Activated CD4-positive, alpha-beta memory T cell treated with anti-CD3 and anti-CD28 coated beads, Interleukin-2, amount 10 ng/mL, durations not matched to agents 7 days and 5 days (primary cell): Measurements from ENCODE around the gene NAP1L4. TPM values are rescaled to one million over a fixed set of nuclear protein-coding genes. Genes with fewer than 3 reads are reported as not detected.

Experiments
- CTCF ChIA-PET: fragments of 350-600 bp; sonication (Branson Sonifier 250); formaldehyde crosslinking; loops from one replicate; lab custom pipeline; 2021; ENCODE audit warnings: antibody characterized with exemption, inconsistent platforms; lab: Charles Lee
- POLR2A ChIA-PET: fragments of 350-600 bp; sonication (Branson Sonifier 250); formaldehyde crosslinking; loops from one replicate; lab custom pipeline; 2021; ENCODE audit warnings: antibody characterized with exemption; lab: Charles Lee
- DNase-seq: peaks from one replicate; pipeline ENCODE4 v3.0.0-alpha.2; 2020
- H3K27ac Mint-ChIP-seq: one replicate; pipeline ENCODE4 v1.8.0; 2021; ENCODE audit warnings: mild to moderate bottlenecking, mixed read lengths
- H3K27me3 Mint-ChIP-seq: one replicate; pipeline ENCODE4 v1.8.0; 2021; ENCODE audit warnings: mixed read lengths
- H3K36me3 Mint-ChIP-seq: one replicate; pipeline ENCODE4 v1.8.0; 2021; ENCODE audit warnings: low read depth, mixed read lengths
- H3K4me1 Mint-ChIP-seq: one replicate; pipeline ENCODE4 v1.8.0; 2021; ENCODE audit warnings: mixed read lengths
- H3K4me3 Mint-ChIP-seq: one replicate; pipeline ENCODE4 v1.8.0; 2021; ENCODE audit warnings: mild to moderate bottlenecking, mixed read lengths
- H3K9me3 Mint-ChIP-seq: one replicate; pipeline ENCODE4 v1.8.0; 2021; ENCODE audit warnings: mixed read lengths
- total RNA-seq, 2 experiments: library from RNA; stranded (reverse); gene quantifications; one replicate each; pipeline ENCODE4 v1.2.3, GENCODE V29; 2021

The NAP1L4 gene
- total RNA-seq, 2 experiments from 2014 or later, result 299 to 314 TPM

- peak overlapping the region; percentile 93 for H3K27ac Mint-ChIP-seq
- H3K4me1 Mint-ChIP-seq, result peaks cover 67% of the 10 kb centered on the region
- CTCF ChIA-PET, result interaction anchor here (1.2 to 1.3 kb wide), 2 partner anchors 28 to 34 kb away, joined by 3 to 4 read pairs; no protein-coding TSS in a partner anchor
- no peak overlapping the region for H3K4me3 Mint-ChIP-seq
- H3K36me3 Mint-ChIP-seq, result peaks cover 70% of the 10 kb centered on the region
- no peaks in the 10 kb centered on the region for H3K27me3 Mint-ChIP-seq
- POLR2A ChIA-PET, result interaction anchor here (1.0 to 11.8 kb wide), 5 partner anchors 11 to 47 kb away, joined by 3 to 307 read pairs (median 4); partner anchors contain the start of genes CARS1 and NAP1L4
- H3K9me3 Mint-ChIP-seq, result no peaks in the 10 kb centered on the region
- DNase-seq, result no peak
These were observed 17.9 kb upstream of the NAP1L4 start for GRCh38 chr11:3010004-3010403.

- CTCF ChIA-PET, result interaction anchor here (1.2 kb wide), 1 partner anchor 29 kb away, joined by 4 read pairs; no protein-coding TSS in a partner anchor
These were observed 17.4 kb upstream of the NAP1L4 start for GRCh38 chr11:3009481-3009880.

GRCh38 chr11:3008746-3009336 lies 16.7 kb upstream of the NAP1L4 start:
- H3K27me3 Mint-ChIP-seq, result no peaks in the 10 kb centered on the region
- H3K4me3 Mint-ChIP-seq, result no peak overlapping the region
- ChIA-PET CTCF (interaction anchor here (1.2 kb wide), 1 partner anchor 29 kb away, joined by 4 read pairs; no protein-coding TSS in a partner anchor), POLR2A (interaction anchor here (1.0 to 11.8 kb wide), 4 partner anchors 11 to 42 kb away, joined by 3 to 307 read pairs (median 4); partner anchors contain the start of gene NAP1L4)
- no peaks in the 10 kb centered on the region for H3K9me3 Mint-ChIP-seq
- H3K36me3 Mint-ChIP-seq, result peaks cover 67% of the 10 kb centered on the region
- H3K4me1 Mint-ChIP-seq, result peaks cover 55% of the 10 kb centered on the region
- DNase-seq, result no peak
- H3K27ac Mint-ChIP-seq, result peak overlapping the region; percentile 93

More at GRCh38 chr11:3009481-3009880, 17.4 kb upstream of the NAP1L4 start:
- DNase-seq, result no peak
- Mint-ChIP-seq H3K36me3 (peaks cover 67% of the 10 kb centered on the region), H3K9me3 (no peaks in the 10 kb centered on the region), H3K27ac (peak overlapping the region; percentile 93), H3K27me3 (no peaks in the 10 kb centered on the region), H3K4me1 (peaks cover 62% of the 10 kb centered on the region), H3K4me3 (no peak overlapping the region)
- POLR2A ChIA-PET, result interaction anchor here (1.0 to 11.8 kb wide), 4 partner anchors 14 to 48 kb away, joined by 3 to 307 read pairs (median 4); partner anchors contain the start of genes CARS1 and NAP1L4

- POLR2A ChIA-PET, result interaction anchor here (0.9 to 11.8 kb wide), 5 partner anchors 9 to 26 kb away, joined by 3 to 307 read pairs (median 3); partner anchors contain the start of gene NAP1L4
These were observed 15.4 kb upstream of the NAP1L4 start for GRCh38 chr11:3007404-3008010.

GRCh38 chr11:3006505-3007260 lies 14.6 kb upstream of the NAP1L4 start:
- Mint-ChIP-seq H3K27ac (no peak overlapping the region), H3K4me1 (peaks cover 35% of the 10 kb centered on the region), H3K36me3 (peaks cover 77% of the 10 kb centered on the region), H3K4me3 (no peak overlapping the region), H3K27me3 (no peaks in the 10 kb centered on the region), H3K9me3 (no peaks in the 10 kb centered on the region)
- no peak for DNase-seq
- ChIA-PET POLR2A (interaction anchor here (0.8 to 11.8 kb wide), 4 partner anchors 8 to 16 kb away, joined by 3 to 307 read pairs (median 4); partner anchors contain the start of gene NAP1L4), CTCF (interaction anchor here (1.1 kb wide), 1 partner anchor 18 kb away, joined by 3 read pairs; no protein-coding TSS in a partner anchor)

More at GRCh38 chr11:3007404-3008010, 15.4 kb upstream of the NAP1L4 start:
- CTCF ChIA-PET, result no interaction called here
- Mint-ChIP-seq H3K9me3 (no peaks in the 10 kb centered on the region), H3K27me3 (no peaks in the 10 kb centered on the region), H3K4me1 (peaks cover 44% of the 10 kb centered on the region), H3K36me3 (peaks cover 73% of the 10 kb centered on the region), H3K4me3 (no peak overlapping the region), H3K27ac (no peak overlapping the region)
- DNase-seq, result no peak

- Mint-ChIP-seq H3K9me3 (no peaks in the 10 kb centered on the region), H3K36me3 (peaks cover 80% of the 10 kb centered on the region), H3K27me3 (no peaks in the 10 kb centered on the region), H3K27ac (no peak overlapping the region), H3K4me3 (no peak overlapping the region), H3K4me1 (peaks cover 14% of the 10 kb centered on the region)
- ChIA-PET POLR2A (interaction anchor here (1.3 to 5.3 kb wide), 3 partner anchors 9 to 15 kb away, joined by 3 to 25 read pairs (median 7); no protein-coding TSS in a partner anchor), CTCF (no interaction called here)
- DNase-seq, result no peak
These were observed 12.4 kb upstream of the NAP1L4 start for GRCh38 chr11:3004481-3004880.

- no peak overlapping the region for H3K4me3 Mint-ChIP-seq
- H3K27me3 Mint-ChIP-seq, result no peaks in the 10 kb centered on the region
- POLR2A ChIA-PET, result interaction anchor here (0.7 to 5.3 kb wide), 5 partner anchors 10 to 58 kb away, joined by 3 to 25 read pairs (median 7); partner anchors contain the start of gene NAP1L4
- DNase-seq, result no peak
- CTCF ChIA-PET, result interaction anchor here (1.0 to 1.3 kb wide), 3 partner anchors 8 to 11 kb away, joined by 3 to 4 read pairs (median 3); no protein-coding TSS in a partner anchor
- H3K36me3 Mint-ChIP-seq, result peaks cover 73% of the 10 kb centered on the region
- H3K9me3 Mint-ChIP-seq, result no peaks in the 10 kb centered on the region
- peaks cover 6% of the 10 kb centered on the region for H3K4me1 Mint-ChIP-seq
- no peak overlapping the region for H3K27ac Mint-ChIP-seq
These were observed 11.5 kb upstream of the NAP1L4 start for GRCh38 chr11:3003396-3004231.

GRCh38 chr11:3002871-3003270 lies 10.7 kb upstream of the NAP1L4 start:
- H3K36me3 Mint-ChIP-seq, result peaks cover 68% of the 10 kb centered on the region
- H3K27me3 Mint-ChIP-seq, result no peaks in the 10 kb centered on the region
- no peak overlapping the region for H3K4me3 Mint-ChIP-seq
- ChIA-PET CTCF (interaction anchor here (1.0 to 1.3 kb wide), 2 partner anchors 10 to 12 kb away, joined by 3 to 4 read pairs; no protein-coding TSS in a partner anchor), POLR2A (interaction anchor here (0.7 to 5.3 kb wide), 4 partner anchors 11 to 58 kb away, joined by 3 to 25 read pairs (median 15); partner anchors contain the start of gene NAP1L4)
- H3K27ac Mint-ChIP-seq, result no peak overlapping the region
- no peak for DNase-seq
- H3K9me3 Mint-ChIP-seq, result no peaks in the 10 kb centered on the region
- H3K4me1 Mint-ChIP-seq, result peaks cover 4% of the 10 kb centered on the region

GRCh38 chr11:3002351-3002861 lies 10.3 kb upstream of the NAP1L4 start:
- no peak for DNase-seq
- Mint-ChIP-seq H3K9me3 (no peaks in the 10 kb centered on the region), H3K4me3 (no peak overlapping the region), H3K36me3 (peaks cover 64% of the 10 kb centered on the region), H3K4me1 (peaks cover 3% of the 10 kb centered on the region), H3K27me3 (no peaks in the 10 kb centered on the region), H3K27ac (no peak overlapping the region)
- ChIA-PET CTCF (interaction anchor here (1.0 to 1.3 kb wide), 2 partner anchors 11 to 12 kb away, joined by 3 to 4 read pairs; no protein-coding TSS in a partner anchor), POLR2A (interaction anchor here (2.6 to 5.3 kb wide), 3 partner anchors 10 to 13 kb away, joined by 7 to 25 read pairs (median 23); partner anchors contain the start of gene NAP1L4)

- ChIA-PET CTCF (no interaction called here), POLR2A (interaction anchor here (1.3 to 5.3 kb wide), 3 partner anchors 9 to 13 kb away, joined by 9 to 25 read pairs (median 23); partner anchors contain the start of gene NAP1L4)
- H3K27me3 Mint-ChIP-seq, result no peaks in the 10 kb centered on the region
- H3K4me3 Mint-ChIP-seq, result no peak overlapping the region
- peaks cover 3% of the 10 kb centered on the region for H3K4me1 Mint-ChIP-seq
- H3K36me3 Mint-ChIP-seq, result peaks cover 60% of the 10 kb centered on the region
- DNase-seq, result no peak
- H3K9me3 Mint-ChIP-seq, result no peaks in the 10 kb centered on the region
- no peak overlapping the region for H3K27ac Mint-ChIP-seq
These were observed 9.4 kb upstream of the NAP1L4 start for GRCh38 chr11:3001496-3001895.
